Esophagus squamous epithelium (tissue), 5 donors: Measurements from ENCODE around the gene FAM124A. TPM values are rescaled to one million over a fixed set of nuclear protein-coding genes. Genes with fewer than 3 reads are reported as not detected.

Source experiments
- DNase-seq: peaks from one replicate; lab custom pipeline; 2025; lab: John Stamatoyannopoulos, UW
- H3K27ac ChIP-seq, 4 donors: fragments of 200-600 bp; sonication (generic); one replicate each; pipeline ENCODE4 v1.5.1; 2016 to 2019; ENCODE audit warnings: mild to moderate bottlenecking in 1 of 4
- H3K27me3 ChIP-seq, 4 donors: fragments of 200-600 bp; sonication (generic); 1 replicate in 3 of 4; 2 replicates in 1 of 4; pipeline versions ENCODE4 v1.5.1 to v1.6.0; 2017 to 2021; ENCODE audit warnings: antibody characterized with exemption in 1 of 4
- H3K36me3 ChIP-seq, 3 donors: fragments of 200-600 bp; sonication (generic); one replicate each; pipeline ENCODE4 v1.5.1; 2016 to 2019
- H3K4me1 ChIP-seq, 3 donors: fragments of 200-600 bp; sonication (generic); one replicate each; pipeline ENCODE4 v1.5.1; 2017 to 2019
- H3K4me3 ChIP-seq, 4 donors: fragments of 200-600 bp; sonication (generic); 1 replicate in 3 of 4; 2 replicates in 1 of 4; pipeline ENCODE4 v1.5.1; 2016 to 2019; ENCODE audit warnings: mild to moderate bottlenecking in 2 of 4, moderate library complexity in 1 of 4
- H3K9me3 ChIP-seq, 3 donors: fragments of 200-600 bp; sonication (generic); one replicate each; pipeline ENCODE4 v1.5.1; 2016 to 2019
- POLR2A ChIP-seq, 4 donors: fragments of 450-650 bp; IDR thresholded peaks; one replicate each; pipeline ENCODE4 v1.6.1; 2017; ENCODE audit warnings: antibody characterized with exemption in 4 of 4, mild to moderate bottlenecking in 4 of 4, moderate library complexity in 3 of 4
- WGBS, 2 donors: methylation state at CpG; one replicate each; pipeline ENCODE4 v1.1.5; 2018; 5-methylcytosine and 5-hydroxymethylcytosine counted together
- intact Hi-C: fragments of 100-400 bp; cut with DNase I; formaldehyde crosslinking; loops from one replicate; pipeline ENCODE4 v1.15.0; 2022
- total RNA-seq, 4 donors: library from RNA; depleted of rRNA; stranded (reverse); fragments of >200 nt; gene quantifications; one replicate each; pipeline ENCODE4 v1.1.0, GENCODE V29; 2016
- TF ChIP-seq, protein P1 (sequence below), 6 experiments: fragments of 450-650 bp in 4 of 6; fragments of 200-600 bp in 2 of 6; sonication (generic) in 2 of 6; IDR thresholded peaks; one replicate each; pipeline ENCODE4 v1.5.1; 2016 to 2019; ENCODE audit warnings: antibody characterized with exemption in 6 of 6, mild to moderate bottlenecking in 4 of 6, moderate library complexity in 4 of 6
- donor health status: DM: yes; HTN: yes; CAD: no.

The FAM124A gene
- total RNA-seq, 4 donors from 2014 or later, result 0.45 to 2.5 (median 1.3) TPM

DNA sequence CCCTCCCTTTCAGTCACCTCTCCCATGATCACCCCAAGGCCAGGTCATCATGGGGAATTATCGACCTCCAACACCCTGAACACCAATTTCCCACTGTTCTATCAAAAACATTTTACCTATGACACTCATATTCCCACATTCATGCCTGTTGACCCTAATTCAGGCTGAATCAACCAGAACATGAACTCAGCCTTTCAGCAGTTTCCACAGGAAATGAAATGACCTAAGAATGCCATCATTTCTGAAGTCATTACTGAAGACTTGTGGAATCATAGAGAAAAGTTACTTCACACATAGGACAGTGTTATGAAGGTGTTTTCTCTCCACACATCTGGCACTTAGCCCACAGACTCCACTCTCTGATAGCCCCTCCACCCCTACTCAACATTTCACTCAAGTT is 29.9 kb upstream of the FAM124A start:
- no peak for DNase-seq
- no peaks in the 10 kb centered on the region for H3K4me1 ChIP-seq
- no peaks in the 10 kb centered on the region for H3K36me3 ChIP-seq
- TF ChIP-seq, protein P1, sequence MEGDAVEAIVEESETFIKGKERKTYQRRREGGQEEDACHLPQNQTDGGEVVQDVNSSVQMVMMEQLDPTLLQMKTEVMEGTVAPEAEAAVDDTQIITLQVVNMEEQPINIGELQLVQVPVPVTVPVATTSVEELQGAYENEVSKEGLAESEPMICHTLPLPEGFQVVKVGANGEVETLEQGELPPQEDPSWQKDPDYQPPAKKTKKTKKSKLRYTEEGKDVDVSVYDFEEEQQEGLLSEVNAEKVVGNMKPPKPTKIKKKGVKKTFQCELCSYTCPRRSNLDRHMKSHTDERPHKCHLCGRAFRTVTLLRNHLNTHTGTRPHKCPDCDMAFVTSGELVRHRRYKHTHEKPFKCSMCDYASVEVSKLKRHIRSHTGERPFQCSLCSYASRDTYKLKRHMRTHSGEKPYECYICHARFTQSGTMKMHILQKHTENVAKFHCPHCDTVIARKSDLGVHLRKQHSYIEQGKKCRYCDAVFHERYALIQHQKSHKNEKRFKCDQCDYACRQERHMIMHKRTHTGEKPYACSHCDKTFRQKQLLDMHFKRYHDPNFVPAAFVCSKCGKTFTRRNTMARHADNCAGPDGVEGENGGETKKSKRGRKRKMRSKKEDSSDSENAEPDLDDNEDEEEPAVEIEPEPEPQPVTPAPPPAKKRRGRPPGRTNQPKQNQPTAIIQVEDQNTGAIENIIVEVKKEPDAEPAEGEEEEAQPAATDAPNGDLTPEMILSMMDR (IDR thresholded peaks at IDR 0.05), result no peak
- H3K27me3 ChIP-seq, result no peaks in the 10 kb centered on the region
- H3K4me3 ChIP-seq, result no peak overlapping the region
- intact Hi-C loops, result no loop called here
- 33 to 67% methylated on average over 1 of the region's 1 CpG for WGBS, 2 donors
- H3K9me3 ChIP-seq, result no peaks in the 10 kb centered on the region
- H3K27ac ChIP-seq, result no peak overlapping the region

DNA sequence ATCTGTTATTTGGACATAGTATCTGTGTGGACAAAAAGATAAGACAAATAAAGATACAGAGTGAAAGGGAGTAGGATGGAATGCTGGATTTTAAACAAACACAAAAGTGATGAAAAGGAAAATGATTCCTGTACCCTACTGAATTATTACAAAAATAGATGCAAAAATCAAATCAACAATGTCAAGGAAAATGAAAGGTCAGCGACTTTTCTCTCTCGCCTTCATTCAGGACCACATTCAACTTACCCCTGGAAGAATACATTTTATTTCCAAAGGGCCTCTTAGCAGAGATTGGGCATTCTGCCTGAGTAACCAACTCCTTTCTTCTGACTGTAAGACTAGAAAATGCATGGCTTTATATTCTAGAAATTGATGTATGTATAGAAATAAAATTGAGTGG is 28.8 kb upstream of the FAM124A start:
- no peak overlapping the region for H3K27ac ChIP-seq
- WGBS, 2 donors, result 82 to 88% methylated on average over 2 of the region's 2 CpGs
- no peaks in the 10 kb centered on the region for H3K9me3 ChIP-seq
- no peaks in the 10 kb centered on the region for H3K4me1 ChIP-seq
- H3K36me3 ChIP-seq, result no peaks in the 10 kb centered on the region
- no peak for DNase-seq
- no peak for TF ChIP-seq POLR2A (IDR thresholded peaks at IDR 0.05)
- TF ChIP-seq, protein P1 (IDR thresholded peaks at IDR 0.05), result no peak
- H3K4me3 ChIP-seq, result no peak overlapping the region
- H3K27me3 ChIP-seq, result no peaks in the 10 kb centered on the region
- intact Hi-C loops, result no loop called here

DNA sequence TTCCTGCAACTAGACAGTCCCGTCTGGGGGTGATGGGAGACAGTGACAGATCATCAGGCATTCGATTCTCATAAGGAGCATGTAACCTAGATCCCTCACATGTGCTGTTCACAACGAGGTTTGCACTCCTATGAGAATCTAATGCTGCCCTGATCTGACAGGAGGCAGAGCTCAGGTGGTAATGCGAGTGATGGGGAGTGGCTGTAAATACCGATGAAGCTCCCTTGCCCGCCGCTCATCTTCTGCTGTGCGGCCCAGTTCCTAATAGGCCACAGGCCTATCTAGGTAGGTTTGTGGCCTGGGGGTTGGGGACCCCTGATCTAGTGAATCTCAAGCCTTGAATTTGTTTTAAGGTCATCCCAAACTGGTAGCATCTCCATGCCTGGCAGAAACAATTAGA is 27.3 kb upstream of the FAM124A start:
- no peak for DNase-seq
- Histone ChIP-seq H3K27me3 (no peaks in the 10 kb centered on the region), H3K4me3 (no peak overlapping the region), H3K9me3 (no peaks in the 10 kb centered on the region), H3K36me3 (no peaks in the 10 kb centered on the region), H3K4me1 (no peaks in the 10 kb centered on the region), H3K27ac (no peak overlapping the region)
- intact Hi-C loops, result no loop called here
- TF ChIP-seq POLR2A (IDR thresholded peaks at IDR 0.05), result no peak
- TF ChIP-seq, protein P1 (IDR thresholded peaks at IDR 0.05), result no peak
- 82 to 91% methylated on average over 8 of the region's 8 CpGs for WGBS, 2 donors

DNA sequence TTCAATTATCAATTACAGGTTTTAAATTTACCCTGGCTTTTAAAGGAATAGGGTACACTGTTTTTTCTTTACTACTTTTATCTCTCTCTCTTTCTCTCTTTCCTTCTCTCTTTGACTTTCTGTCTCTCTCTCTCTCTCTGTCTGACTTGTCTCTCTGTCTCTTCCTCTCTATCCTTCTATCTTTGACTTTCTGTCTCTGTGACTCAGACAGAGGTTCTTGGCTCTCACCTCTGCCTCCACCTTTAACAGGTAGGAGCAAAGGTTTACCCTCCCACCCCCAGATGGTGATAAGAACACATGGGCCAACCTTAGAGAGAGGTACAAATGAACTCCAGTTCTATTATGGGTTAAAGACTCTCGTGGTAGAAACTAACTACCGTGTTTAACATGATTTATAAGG is 20.3 kb upstream of the FAM124A start:
- no peak for TF ChIP-seq POLR2A (IDR thresholded peaks at IDR 0.05)
- TF ChIP-seq, protein P1 (IDR thresholded peaks at IDR 0.05), result no peak
- H3K9me3 ChIP-seq, result no peaks in the 10 kb centered on the region
- H3K27me3 ChIP-seq, result peaks cover 0 to 19% (median 0%) of the 10 kb centered on the region in 4 donors
- DNase-seq, result no peak
- H3K27ac ChIP-seq, result no peak overlapping the region
- no peaks in the 10 kb centered on the region for H3K36me3 ChIP-seq
- 67 to 71% methylated on average over 2 of the region's 2 CpGs for WGBS, 2 donors
- intact Hi-C loops, result no loop called here
- H3K4me3 ChIP-seq, result no peak overlapping the region
- no peaks in the 10 kb centered on the region for H3K4me1 ChIP-seq

DNA sequence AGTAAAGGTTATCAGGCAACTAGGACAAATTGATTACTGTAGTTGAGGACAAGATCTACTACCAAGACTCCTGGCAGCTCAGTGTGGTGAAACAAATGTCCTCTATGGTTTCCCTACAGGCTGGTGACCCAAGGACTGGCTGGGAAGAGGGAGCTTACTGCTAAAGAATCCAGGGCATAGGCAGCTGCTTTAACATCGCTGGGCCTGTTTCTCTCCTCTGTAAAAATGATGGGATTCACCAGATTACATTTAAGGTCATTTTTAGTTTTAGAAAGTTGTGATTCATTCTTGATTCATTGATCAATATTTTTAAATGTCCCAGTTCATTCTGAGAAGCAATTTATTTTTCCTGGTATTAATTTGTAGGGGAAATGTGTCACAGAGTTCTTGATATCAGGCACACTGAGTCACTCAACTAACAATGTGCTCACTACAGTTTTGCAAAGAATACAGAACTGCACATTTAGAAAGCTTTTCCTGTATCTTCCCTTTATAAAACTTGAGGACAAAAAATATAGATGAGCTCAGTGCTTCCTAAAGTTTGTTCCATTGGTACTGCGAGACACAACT is 19.6 kb upstream of the FAM124A start:
- WGBS, 2 donors, result 73 to 86% methylated on average over 2 of the region's 2 CpGs
- Histone ChIP-seq H3K9me3 (no peaks in the 10 kb centered on the region), H3K36me3 (no peaks in the 10 kb centered on the region), H3K4me1 (no peaks in the 10 kb centered on the region), H3K27ac (no peak overlapping the region), H3K4me3 (no peak overlapping the region), H3K27me3 (peaks cover 0 to 19% (median 0%) of the 10 kb centered on the region in 4 donors)
- no peak for DNase-seq
- TF ChIP-seq, protein P1 (IDR thresholded peaks at IDR 0.05), result no peak
- TF ChIP-seq POLR2A (IDR thresholded peaks at IDR 0.05), result no peak
- intact Hi-C loops, result no loop called here
